Activated CD8-positive, alpha-beta memory T cell treated with anti-CD3 and anti-CD28 coated beads for 48 hours (primary cell): ENCODE results near the gene IFITM2.
"Not testable (repeated sequence)": the region's sequence is repeated elsewhere in the genome, so short reads cannot be mapped to it uniquely, and the experiment has no call there.

Experiments
- DNase-seq, 3 experiments: peaks; one replicate each; pipeline ENCODE4 v3.0.0-alpha.2; 2020; ENCODE audit warnings: low read depth in 2 of 3, low spot score in 2 of 3

Gene IFITM2

GRCh38 chr11:306645-307371, 808 bp upstream of the IFITM2 start:
- no peak for DNase-seq

- DNase-seq: not testable (repeated sequence)
These were observed 1.4 kb downstream of the IFITM2 start for GRCh38 chr11:308740-309665.

DNA sequence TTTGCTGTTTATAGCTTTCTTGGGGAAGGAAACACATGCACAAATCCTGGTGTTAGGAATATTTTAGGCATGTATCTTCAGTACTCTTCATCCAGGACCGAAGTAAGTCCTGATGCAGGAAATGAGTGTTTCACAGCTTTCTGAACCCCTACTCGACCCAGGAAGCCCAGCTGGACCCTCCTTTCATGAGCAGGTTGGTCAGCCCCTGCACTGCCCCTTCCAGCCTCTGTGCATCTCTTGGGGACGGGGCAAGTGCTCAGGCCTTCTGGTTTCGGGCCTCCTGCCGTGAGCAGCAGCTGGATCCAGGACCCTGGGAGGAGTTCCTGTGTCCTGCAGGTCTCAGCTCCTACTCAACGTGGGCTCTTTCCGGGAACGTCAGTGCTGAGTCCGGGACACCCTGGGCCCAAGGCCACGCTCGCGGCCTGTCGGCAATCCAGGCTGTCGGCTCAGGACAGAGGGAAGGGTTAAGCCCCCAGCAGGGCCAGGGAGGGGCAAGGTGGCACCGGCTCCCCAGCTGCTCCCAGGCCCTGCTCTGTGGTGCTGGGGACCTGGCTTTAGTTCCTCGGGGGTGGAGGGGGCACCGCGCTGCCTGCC, 2.5 kb downstream of the IFITM2 start:
- not testable (repeated sequence) for DNase-seq

- not testable (repeated sequence) for DNase-seq
These were observed 3.6 kb downstream of the IFITM2 start for GRCh38 chr11:311013-311748.

GRCh38 chr11:312092-312816, 4.6 kb downstream of the IFITM2 start:
- no peak for DNase-seq

DNA sequence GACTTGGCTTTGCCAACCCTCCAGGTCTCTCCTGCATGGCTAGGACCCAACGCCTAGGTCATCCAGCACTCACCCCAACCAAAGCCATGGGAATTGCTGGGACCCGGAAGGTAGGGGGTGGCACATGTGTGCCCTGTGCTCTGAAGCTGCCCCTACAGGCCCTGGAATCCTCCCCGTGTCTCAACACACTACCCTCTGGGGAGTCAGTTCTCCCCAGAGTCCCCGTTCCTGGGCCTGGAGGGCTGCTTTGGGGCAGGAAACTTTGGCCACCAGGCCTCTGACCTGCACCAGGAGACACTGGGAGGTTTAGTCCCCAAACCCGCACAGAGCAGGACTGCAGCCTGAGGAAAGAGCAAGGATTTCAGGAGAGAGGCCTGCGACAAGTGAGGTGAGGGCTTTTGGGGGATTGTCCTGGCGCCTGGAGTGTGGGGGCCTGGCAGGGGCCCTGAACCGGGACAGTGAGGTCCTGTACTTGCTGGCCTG, 5.7 kb downstream of the IFITM2 start:
- no peak for DNase-seq

GRCh38 chr11:313787-314553, 6.4 kb downstream of the IFITM2 start, which contains the start of gene IFITM1:
Gene IFITM1 (plus strand): TSS chr11:314040. CDS start chr11:314171, 131 bp downstream.
- no peak for DNase-seq

DNA sequence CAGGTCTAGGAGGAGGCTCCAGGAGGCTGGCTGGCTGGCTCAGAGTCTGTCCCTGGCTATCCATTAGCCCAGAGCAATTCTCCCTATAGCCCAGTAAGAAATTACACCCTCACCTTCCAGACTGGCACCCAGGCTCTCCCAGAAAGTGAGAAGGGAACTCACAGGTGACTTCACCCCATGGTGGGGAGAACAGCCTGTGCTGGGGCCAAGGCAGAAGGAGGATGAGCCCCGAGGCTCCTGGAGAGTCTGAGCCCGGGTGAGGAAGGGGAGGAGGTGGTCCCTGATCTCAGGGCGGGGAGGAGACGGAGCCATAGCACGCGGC, 6.9 kb downstream of the IFITM2 start:
- DNase-seq: not testable (repeated sequence)

DNA sequence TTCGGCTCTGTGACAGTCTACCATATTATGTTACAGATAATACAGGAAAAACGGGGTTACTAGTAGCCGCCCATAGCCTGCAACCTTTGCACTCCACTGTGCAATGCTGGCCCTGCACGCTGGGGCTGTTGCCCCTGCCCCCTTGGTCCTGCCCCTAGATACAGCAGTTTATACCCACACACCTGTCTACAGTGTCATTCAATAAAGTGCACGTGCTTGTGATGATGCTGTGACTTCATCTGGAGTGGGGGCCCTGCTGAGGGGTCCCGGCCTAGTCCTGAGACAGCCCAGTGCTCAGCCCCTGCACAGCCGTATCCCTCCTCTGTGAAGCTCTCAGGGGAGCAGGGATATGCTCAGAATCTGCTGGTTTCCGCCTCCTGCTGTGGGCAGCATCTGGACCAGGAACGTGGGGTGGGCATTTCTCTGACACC, 7.5 kb downstream of the IFITM2 start:
- DNase-seq: no peak

GRCh38 chr11:315516-315994, 7.9 kb downstream of the IFITM2 start:
- no peak for DNase-seq

GRCh38 chr11:316031-316701, 8.6 kb downstream of the IFITM2 start:
- no peak for DNase-seq

DNA sequence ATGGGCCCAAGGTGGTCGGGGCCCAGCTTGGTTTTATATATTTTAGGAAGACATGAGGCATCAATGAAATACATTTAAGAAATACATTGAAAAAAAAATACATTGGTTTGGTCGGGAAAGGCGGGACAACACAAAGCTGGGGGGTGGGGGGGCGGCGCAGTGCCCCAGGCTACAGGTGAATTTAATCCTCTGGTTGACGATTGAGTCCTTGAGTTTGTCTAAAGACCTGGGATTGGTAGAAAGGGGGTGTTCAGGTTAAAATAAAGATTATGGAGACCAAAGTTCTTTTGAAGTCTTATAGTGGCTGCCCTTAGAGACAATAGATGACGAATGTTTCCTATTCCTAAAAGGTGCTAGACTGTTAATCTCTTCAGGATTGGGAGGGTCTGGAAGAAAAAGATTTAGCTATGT, 9.3 kb downstream of the IFITM2 start:
- DNase-seq: no peak

- DNase-seq: not testable (repeated sequence)
These were observed 10.2 kb downstream of the IFITM2 start for GRCh38 chr11:317668-318404.

DNA sequence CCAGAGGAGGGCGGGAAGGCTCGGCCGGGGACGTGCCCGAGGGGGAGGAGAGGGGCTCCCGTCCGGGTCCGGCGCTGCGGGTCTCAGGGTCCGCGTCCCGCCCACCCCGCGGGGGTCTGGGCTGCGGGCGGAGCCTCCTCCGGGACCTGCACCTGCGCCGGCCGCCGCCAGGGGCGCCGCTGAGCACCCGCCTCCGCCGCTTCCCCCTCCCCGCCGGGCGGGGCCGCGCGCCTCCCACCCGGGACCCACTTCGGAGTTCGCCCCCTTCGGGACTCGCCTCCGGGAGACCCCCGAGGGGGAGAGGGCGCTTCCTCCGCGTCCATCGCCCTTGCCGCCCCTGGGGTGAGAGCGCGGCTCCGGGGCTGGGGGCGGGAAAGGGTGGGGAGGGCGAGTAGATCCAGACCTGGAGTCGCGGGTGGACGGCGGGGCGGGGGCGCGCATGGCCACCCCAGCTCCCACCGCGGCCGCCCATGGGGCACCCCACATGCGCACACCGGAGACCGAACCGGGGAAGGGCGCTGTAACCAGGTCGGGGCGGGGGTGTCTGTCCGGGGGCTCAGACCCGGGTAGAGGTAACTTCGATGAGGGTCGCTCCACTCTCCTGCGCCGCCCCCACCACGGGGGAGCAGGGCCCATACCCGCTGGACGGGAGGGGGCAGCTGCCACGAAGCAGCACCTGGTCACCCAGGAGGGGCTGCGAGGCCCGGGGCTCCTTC, 10.9 kb downstream of the IFITM2 start:
- not testable (repeated sequence) for DNase-seq

GRCh38 chr11:319121-319887, 11.7 kb downstream of the IFITM2 start:
- DNase-seq: not testable (repeated sequence)

GRCh38 chr11:319888-320273, 12.3 kb downstream of the IFITM2 start:
- DNase-seq: not testable (repeated sequence)

DNA sequence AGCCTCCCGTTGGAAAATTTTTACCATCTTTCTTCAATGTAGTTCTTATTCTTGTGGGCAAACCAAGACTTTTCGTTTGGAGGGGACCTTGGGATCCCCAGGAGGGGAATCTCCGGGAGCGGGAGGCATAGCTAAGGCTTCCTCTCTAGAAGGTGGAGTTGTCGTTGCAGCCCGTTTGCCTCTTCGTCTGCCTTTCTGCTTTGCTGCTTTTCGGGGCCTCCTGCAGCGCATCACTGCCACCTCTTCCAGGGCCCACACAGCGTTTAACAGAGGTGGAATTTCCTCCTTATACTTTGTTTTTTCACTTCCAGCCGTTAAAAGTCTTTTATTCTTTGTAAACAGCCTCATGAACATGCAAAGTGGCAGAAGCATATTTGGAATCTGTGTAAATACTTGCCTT, 16.5 kb downstream of the IFITM2 start:
- DNase-seq: no peak
